Activated T-helper 17 cell treated with anti-CD3 and anti-CD28 coated beads, Interleukin-2, amount 50 U/mL, for 72 hours (primary cell): ENCODE measurements around the gene IGFL1. TPM values are rescaled to one million over a fixed set of nuclear protein-coding genes. Genes with fewer than 3 reads are reported as not detected.
"Not testable (repeated sequence)": the region's sequence is repeated elsewhere in the genome, so short reads cannot be mapped to it uniquely, and the experiment has no call there.

Experiments
- ATAC-seq: fragments of 150-1000 bp; cut with Tn5 transposase; replicated peaks from 2 replicates; pipeline ENCODE4 v1.10.0; 2021; ENCODE audit warnings: mild to moderate bottlenecking, moderate library complexity
- H3K27ac Mint-ChIP-seq: one replicate; pipeline ENCODE4 v1.8.0; 2022; ENCODE audit warnings: mixed read lengths
- H3K27me3 Mint-ChIP-seq: one replicate; pipeline ENCODE4 v1.8.0; 2022; ENCODE audit warnings: mixed read lengths
- H3K36me3 Mint-ChIP-seq: one replicate; pipeline ENCODE4 v1.8.0; 2022; ENCODE audit warnings: low read depth, mild to moderate bottlenecking, mixed read lengths
- H3K4me1 Mint-ChIP-seq: one replicate; pipeline ENCODE4 v1.8.0; 2022; ENCODE audit warnings: mixed read lengths
- H3K4me3 Mint-ChIP-seq: one replicate; pipeline ENCODE4 v1.8.0; 2022; ENCODE audit warnings: mild to moderate bottlenecking, mixed read lengths
- H3K9me3 Mint-ChIP-seq: one replicate; pipeline ENCODE4 v1.8.0; 2022; ENCODE audit warnings: mixed read lengths
- total RNA-seq, 2 donors: library from RNA; stranded (reverse); gene quantifications; one replicate each; pipeline ENCODE4 v1.2.3, GENCODE V29; 2022

The IGFL1 gene
- total RNA-seq, 2 donors from 2014 or later: not detected

GRCh38 chr19:46209051-46209450, 20.5 kb upstream of the IGFL1 start:
- ATAC-seq: peak; percentile 61
- no peaks in the 10 kb centered on the region for H3K9me3 Mint-ChIP-seq
- no peak overlapping the region for H3K4me3 Mint-ChIP-seq
- H3K27me3 Mint-ChIP-seq: peaks cover 36% of the 10 kb centered on the region
- H3K36me3 Mint-ChIP-seq: no peaks in the 10 kb centered on the region
- H3K4me1 Mint-ChIP-seq: peaks cover 8% of the 10 kb centered on the region
- no peak overlapping the region for H3K27ac Mint-ChIP-seq

GRCh38 chr19:46209472-46209871, 20.1 kb upstream of the IGFL1 start:
- Mint-ChIP-seq H3K36me3 (no peaks in the 10 kb centered on the region), H3K27me3 (peaks cover 37% of the 10 kb centered on the region), H3K4me1 (peaks cover 8% of the 10 kb centered on the region), H3K9me3 (no peaks in the 10 kb centered on the region), H3K27ac (no peak overlapping the region), H3K4me3 (no peak overlapping the region)
- no peak for ATAC-seq

GRCh38 chr19:46210669-46211068, 18.9 kb upstream of the IGFL1 start:
- Mint-ChIP-seq H3K4me1 (peaks cover 8% of the 10 kb centered on the region), H3K36me3 (no peaks in the 10 kb centered on the region), H3K9me3 (no peaks in the 10 kb centered on the region), H3K27ac (no peak overlapping the region), H3K4me3 (no peak overlapping the region), H3K27me3 (peaks cover 36% of the 10 kb centered on the region)
- ATAC-seq: no peak

- H3K36me3 Mint-ChIP-seq: no peaks in the 10 kb centered on the region
- H3K9me3 Mint-ChIP-seq: peaks cover 2% of the 10 kb centered on the region
- H3K4me3 Mint-ChIP-seq: no peak overlapping the region
- H3K4me1 Mint-ChIP-seq: peaks cover 8% of the 10 kb centered on the region
- no peak for ATAC-seq
- H3K27me3 Mint-ChIP-seq: peaks cover 38% of the 10 kb centered on the region
- H3K27ac Mint-ChIP-seq: no peak overlapping the region
These were observed 18.2 kb upstream of the IGFL1 start for GRCh38 chr19:46211201-46211881.

- H3K4me1 Mint-ChIP-seq, H3K4me3 Mint-ChIP-seq, H3K9me3 Mint-ChIP-seq, H3K27ac Mint-ChIP-seq, ATAC-seq, H3K36me3 Mint-ChIP-seq: not testable (repeated sequence)
- peaks cover 39% of the 10 kb centered on the region for H3K27me3 Mint-ChIP-seq
These were observed 16.9 kb upstream of the IGFL1 start for GRCh38 chr19:46212592-46212991.

GRCh38 chr19:46213156-46213555, 16.4 kb upstream of the IGFL1 start:
- H3K36me3 Mint-ChIP-seq: no peaks in the 10 kb centered on the region
- peaks cover 40% of the 10 kb centered on the region for H3K27me3 Mint-ChIP-seq
- H3K4me3 Mint-ChIP-seq: no peak overlapping the region
- H3K9me3 Mint-ChIP-seq: peaks cover 4% of the 10 kb centered on the region
- no peak for ATAC-seq
- H3K4me1 Mint-ChIP-seq: peaks cover 8% of the 10 kb centered on the region
- no peak overlapping the region for H3K27ac Mint-ChIP-seq

GRCh38 chr19:46213806-46214205, 15.7 kb upstream of the IGFL1 start:
- Mint-ChIP-seq H3K4me3 (no peak overlapping the region), H3K27ac (no peak overlapping the region), H3K4me1 (peaks cover 8% of the 10 kb centered on the region), H3K36me3 (no peaks in the 10 kb centered on the region), H3K9me3 (peaks cover 4% of the 10 kb centered on the region), H3K27me3 (peaks cover 35% of the 10 kb centered on the region)
- no peak for ATAC-seq

- peaks cover 4% of the 10 kb centered on the region for H3K9me3 Mint-ChIP-seq
- H3K4me3 Mint-ChIP-seq: no peak overlapping the region
- no peak for ATAC-seq
- peaks cover 40% of the 10 kb centered on the region for H3K27me3 Mint-ChIP-seq
- no peaks in the 10 kb centered on the region for H3K4me1 Mint-ChIP-seq
- no peaks in the 10 kb centered on the region for H3K36me3 Mint-ChIP-seq
- no peak overlapping the region for H3K27ac Mint-ChIP-seq
These were observed 12.9 kb upstream of the IGFL1 start for GRCh38 chr19:46216612-46217011.

- Mint-ChIP-seq H3K36me3 (no peaks in the 10 kb centered on the region), H3K27ac (no peak overlapping the region), H3K27me3 (peaks cover 45% of the 10 kb centered on the region), H3K9me3 (peaks cover 4% of the 10 kb centered on the region), H3K4me1 (no peaks in the 10 kb centered on the region), H3K4me3 (no peak overlapping the region)
- ATAC-seq: no peak
These were observed 12.1 kb upstream of the IGFL1 start for GRCh38 chr19:46217476-46217875.

GRCh38 chr19:46218160-46218559, 11.4 kb upstream of the IGFL1 start:
- Mint-ChIP-seq H3K27me3 (peaks cover 43% of the 10 kb centered on the region), H3K27ac (no peak overlapping the region), H3K4me1 (no peaks in the 10 kb centered on the region), H3K4me3 (no peak overlapping the region), H3K9me3 (peaks cover 4% of the 10 kb centered on the region), H3K36me3 (no peaks in the 10 kb centered on the region)
- ATAC-seq: no peak

GRCh38 chr19:46220038-46220615, 9.4 kb upstream of the IGFL1 start:
- Mint-ChIP-seq H3K9me3 (peaks cover 4% of the 10 kb centered on the region), H3K36me3 (no peaks in the 10 kb centered on the region), H3K27me3 (peaks cover 41% of the 10 kb centered on the region), H3K4me1 (no peaks in the 10 kb centered on the region), H3K4me3 (no peak overlapping the region), H3K27ac (no peak overlapping the region)
- no peak for ATAC-seq

- no peak overlapping the region for H3K27ac Mint-ChIP-seq
- H3K4me3 Mint-ChIP-seq: no peak overlapping the region
- peaks cover 47% of the 10 kb centered on the region for H3K27me3 Mint-ChIP-seq
- H3K36me3 Mint-ChIP-seq: no peaks in the 10 kb centered on the region
- ATAC-seq: no peak
- peaks cover 3% of the 10 kb centered on the region for H3K9me3 Mint-ChIP-seq
- H3K4me1 Mint-ChIP-seq: peaks cover 4% of the 10 kb centered on the region
These were observed 8.4 kb upstream of the IGFL1 start for GRCh38 chr19:46221152-46221551.

GRCh38 chr19:46221981-46222610, 7.4 kb upstream of the IGFL1 start:
- Mint-ChIP-seq H3K27ac (no peak overlapping the region), H3K27me3 (peaks cover 43% of the 10 kb centered on the region), H3K4me3 (no peak overlapping the region), H3K36me3 (no peaks in the 10 kb centered on the region), H3K4me1 (peaks cover 4% of the 10 kb centered on the region), H3K9me3 (no peaks in the 10 kb centered on the region)
- no peak for ATAC-seq

GRCh38 chr19:46223787-46224186, 5.8 kb upstream of the IGFL1 start:
- H3K4me1 Mint-ChIP-seq, H3K27ac Mint-ChIP-seq, ATAC-seq, H3K9me3 Mint-ChIP-seq, H3K36me3 Mint-ChIP-seq, H3K4me3 Mint-ChIP-seq: not testable (repeated sequence)
- peaks cover 44% of the 10 kb centered on the region for H3K27me3 Mint-ChIP-seq

- peaks cover 4% of the 10 kb centered on the region for H3K4me1 Mint-ChIP-seq
- no peak for ATAC-seq
These were observed 4.8 kb upstream of the IGFL1 start for GRCh38 chr19:46224773-46225172.

More at GRCh38 chr19:46224773-46225172, 4.8 kb upstream of the IGFL1 start:
- no peaks in the 10 kb centered on the region for H3K36me3 Mint-ChIP-seq
- H3K27ac Mint-ChIP-seq: no peak overlapping the region
- H3K4me3 Mint-ChIP-seq: no peak overlapping the region
- H3K27me3 Mint-ChIP-seq: peaks cover 43% of the 10 kb centered on the region
- H3K9me3 Mint-ChIP-seq: no peaks in the 10 kb centered on the region
